Spleen (tissue), 11 donors: Measurements from ENCODE around the gene TTC31. TPM values are rescaled to one million over a fixed set of nuclear protein-coding genes. Genes with fewer than 3 reads are reported as not detected.

Source experiments
- DNase-seq: peaks from one replicate; pipeline ENCODE4 v3.0.0-alpha.2; 2020
- H3K27ac ChIP-seq, 8 donors: fragments of 200-600 bp; sonication (generic) in 7 of 8; 1 replicate in 4 of 8; 2 replicates in 4 of 8; pipeline versions ENCODE4 v1.5.0 to v1.8.0; 2016 to 2021; ENCODE audit warnings: inconsistent platforms in 4 of 8, mild to moderate bottlenecking in 4 of 8, moderate library complexity in 1 of 8
- H3K27me3 ChIP-seq, 7 donors: fragments of 200-600 bp; sonication (generic) in 6 of 7; replicated peaks in 1 of 7; 1 replicate in 4 of 7; 2 replicates in 3 of 7; pipeline versions ENCODE4 v1.5.0 to v1.8.0; 2016 to 2021; ENCODE audit warnings: inconsistent platforms in 3 of 7, mild to moderate bottlenecking in 1 of 7
- H3K36me3 ChIP-seq, 6 donors: fragments of 200-600 bp; sonication (generic) in 5 of 6; 1 replicate in 4 of 6; 2 replicates in 2 of 6; pipeline versions ENCODE4 v1.5.0 to v1.8.0; 2016 to 2021; ENCODE audit warnings: inconsistent platforms in 2 of 6
- H3K4me1 ChIP-seq, 6 donors: fragments of 200-600 bp; sonication (generic) in 5 of 6; 1 replicate in 3 of 6; 2 replicates in 3 of 6; pipeline versions ENCODE4 v1.5.0 to v1.8.0; 2016 to 2021; ENCODE audit warnings: inconsistent platforms in 3 of 6
- H3K4me3 ChIP-seq, 8 donors: fragments of 200-600 bp; sonication (generic) in 7 of 8; 1 replicate in 4 of 8; 2 replicates in 4 of 8; pipeline versions ENCODE4 v1.5.0 to v1.8.0; 2016 to 2021; ENCODE audit warnings: inconsistent platforms in 4 of 8, mild to moderate bottlenecking in 4 of 8, moderate library complexity in 2 of 8
- H3K9me3 ChIP-seq, 8 donors: fragments of 200-600 bp; sonication (generic) in 7 of 8; 1 replicate in 4 of 8; 2 replicates in 4 of 8; pipeline versions ENCODE4 v1.5.0 to v1.8.0; 2016 to 2021; ENCODE audit warnings: inconsistent platforms in 4 of 8
- CTCF ChIP-seq, 11 experiments: fragments of 200-600 bp in 7 of 11; fragments of 450-650 bp in 4 of 11; sonication (generic) in 4 of 11; IDR thresholded peaks in 8 of 11; conservative IDR thresholded peaks in 3 of 11; 1 replicate in 7 of 11; 2 replicates in 4 of 11; pipeline versions ENCODE4 v1.4.0 to v1.8.0; 2016 to 2021; ENCODE audit warnings: antibody characterized with exemption in 11 of 11, inconsistent platforms in 4 of 11, mild to moderate bottlenecking in 1 of 11
- POLR2A ChIP-seq, 3 donors: fragments of 450-650 bp; IDR thresholded peaks; one replicate each; pipeline ENCODE4 v1.5.1; 2017; ENCODE audit warnings: antibody characterized with exemption in 3 of 3, mild to moderate bottlenecking in 1 of 3
- POLR2AphosphoS5 ChIP-seq, 3 donors: sonication (generic); formaldehyde crosslinking; IDR thresholded peaks; one replicate each; pipeline ENCODE4 v1.5.1; 2017; ENCODE audit warnings: antibody characterized with exemption in 3 of 3
- WGBS, 5 donors: extraction: QIAGEN DNeasy Blood & Tissue Kit in 3 of 5; methylation state at CpG; one replicate each; pipeline versions ENCODE4 v1.1.5 to v1.1.7; 2013 to 2018; 5-methylcytosine and 5-hydroxymethylcytosine counted together
- intact Hi-C: fragments of 100-400 bp; cut with DNase I; formaldehyde crosslinking; loops from one replicate; pipeline ENCODE4 v1.15.0; 2023; ENCODE audit warnings: low total_unique reads
- polyA plus RNA-seq, 3 donors: library from polyadenylated mRNA; stranded (reverse); fragments of 200-250 nt; gene quantifications; one replicate each; pipeline ENCODE4 v1.2.1, GENCODE V29; 2013
- total RNA-seq, 7 donors: library from RNA; depleted of rRNA in 3 of 7; stranded (reverse); fragments of >200 nt in 3 of 7; fragmentation: NEBNext Ultra II Directional in 4 of 7; extraction: Animal tissue kit (Norgen Biotek cat#: 25700) in 4 of 7; gene quantifications; one replicate each; pipeline versions ENCODE4 v1.1.0 to v1.2.1, GENCODE V29; 2016 to 2021
- donor health status: healthy with polysubstance abuse.
- donor health status: DM: no; HTN: no; CAD: no; lungs with moderate emphysema.
- donor health status: DM: no; HTN: no; CAD: no.
- donor health status: Bipolar disorder and iron deficiency.
- donor health status: healthy.
- donor health status: DM: no; HTN: no; CAD: no.
- donor health status: DM: yes; HTN: yes; CAD: no.

Gene TTC31
- total and polyA plus RNA-seq, 10 donors: 15.7 to 51.3 (median 35.9) TPM

- Histone ChIP-seq H3K4me3 (peak overlapping the region in 5 of 8 donors; percentile 14 to 71 (median 52)), H3K36me3 (no peaks in the 10 kb centered on the region), H3K27me3 (peaks cover 23 to 90% (median 81%) of the 10 kb centered on the region in 7 donors), H3K27ac (no peak overlapping the region), H3K9me3 (no peaks in the 10 kb centered on the region), H3K4me1 (peaks cover 20 to 41% (median 37%) of the 10 kb centered on the region in 6 donors)
- TF ChIP-seq POLR2AphosphoS5 (IDR thresholded peaks at IDR 0.05) (peak; percentile 64 to 79 (median 72)), POLR2A (IDR thresholded peaks at IDR 0.05) (no peak)
- WGBS, 5 donors: 5 to 8% (median 6%) methylated on average over 23 to 52 of the region's 52 CpGs
- intact Hi-C loops: no loop called here
- peak; percentile 63 for DNase-seq
Observed at GRCh38 chr2:74513605-74514367, 30.9 kb downstream of the TTC31 start.

GRCh38 chr2:74514368-74515270 is 31.7 kb downstream of the TTC31 start, which contains the start of gene TLX2:
TLX2 (plus strand) TSS chr2:74514450; CDS start chr2:74514807, 357 bp downstream.
- peak; percentile 78 for DNase-seq
- Histone ChIP-seq H3K4me3 (peak within 1 kb of the TSS in 6 of 8 donors; percentile 16 to 71 (median 52)), H3K27me3 (peaks cover 23 to 98% (median 90%) of the 10 kb centered on the region in 7 donors), H3K27ac (no peak within 1 kb of the TSS), H3K9me3 (no peaks in the 10 kb centered on the region), H3K36me3 (no peaks in the 10 kb centered on the region), H3K4me1 (peaks cover 20 to 41% (median 37%) of the 10 kb centered on the region in 6 donors)
- WGBS, 5 donors: 2 to 6% (median 3%) methylated on average over 26 to 82 of the region's 82 CpGs
- TF ChIP-seq POLR2A (IDR thresholded peaks at IDR 0.05) (no peak), CTCF (IDR thresholded peaks at IDR 0.05 in 8 of 11, conservative IDR thresholded peaks at IDR 0.05 in 3 of 11) (no peak), POLR2AphosphoS5 (IDR thresholded peaks at IDR 0.05) (no peak)
- intact Hi-C loops: no loop called here

GRCh38 chr2:74515271-74515980 is 32.5 kb downstream of the TTC31 start:
- intact Hi-C loops: no loop called here
- no peaks in the 10 kb centered on the region for H3K9me3 ChIP-seq
- H3K4me1 ChIP-seq: peaks cover 20 to 41% (median 37%) of the 10 kb centered on the region in 6 donors
- TF ChIP-seq CTCF (IDR thresholded peaks at IDR 0.05 in 8 of 11, conservative IDR thresholded peaks at IDR 0.05 in 3 of 11): no peak
- TF ChIP-seq POLR2A (IDR thresholded peaks at IDR 0.05): no peak
- TF ChIP-seq POLR2AphosphoS5 (IDR thresholded peaks at IDR 0.05): no peak
- no peak overlapping the region for H3K27ac ChIP-seq
- peak overlapping the region; percentile 27 to 71 (median 52) for H3K4me3 ChIP-seq
- H3K36me3 ChIP-seq: no peaks in the 10 kb centered on the region
- WGBS, 5 donors: 4 to 15% (median 5%) methylated on average over 16 to 60 of the region's 60 CpGs
- H3K27me3 ChIP-seq: peaks cover 23 to 100% (median 90%) of the 10 kb centered on the region in 7 donors
- peak; percentile 78 for DNase-seq

- intact Hi-C loops: no loop called here
- no peak for TF ChIP-seq POLR2A (IDR thresholded peaks at IDR 0.05)
- TF ChIP-seq CTCF (IDR thresholded peaks at IDR 0.05 in 8 of 11, conservative IDR thresholded peaks at IDR 0.05 in 3 of 11): no peak
- no peak for TF ChIP-seq POLR2AphosphoS5 (IDR thresholded peaks at IDR 0.05)
- H3K4me3 ChIP-seq: peak overlapping the region; percentile 27 to 71 (median 52)
- H3K9me3 ChIP-seq: no peaks in the 10 kb centered on the region
- peaks cover 20 to 41% (median 37%) of the 10 kb centered on the region in 6 donors for H3K4me1 ChIP-seq
- H3K27ac ChIP-seq: no peak overlapping the region
- peaks cover 23 to 99% (median 85%) of the 10 kb centered on the region in 7 donors for H3K27me3 ChIP-seq
- DNase-seq: peak; percentile 86
- WGBS, 5 donors: 4 to 7% (median 4%) methylated on average over 48 to 72 of the region's 72 CpGs
- H3K36me3 ChIP-seq: no peaks in the 10 kb centered on the region
Observed at GRCh38 chr2:74515981-74516633, 33.2 kb downstream of the TTC31 start.
